Body of pancreas (tissue), 4 donors: ENCODE results near the gene UTP15. TPM values are rescaled to one million over a fixed set of nuclear protein-coding genes. Genes with fewer than 3 reads are reported as not detected.
A peak's percentile ranks its signal among the peaks of the same experiment; 100 is the strongest.

Experiments used
- ATAC-seq: fragments of 150-250 bp; one replicate; pipeline ENCODE4 v1.9.1; 2016
- DNase-seq, 4 donors: peaks; one replicate each; pipeline ENCODE4 v3.0.0-alpha.2; 2019
- H3K27ac ChIP-seq, 4 donors: fragments of 200-600 bp; sonication (generic); 1 replicate in 3 of 4; 2 replicates in 1 of 4; pipeline versions ENCODE4 v1.5.1 to v1.6.1; 2016 to 2019; ENCODE audit warnings: mild to moderate bottlenecking in 1 of 4, mixed read lengths in 1 of 4, moderate library complexity in 1 of 4
- H3K27me3 ChIP-seq, 2 donors: fragments of 200-600 bp; sonication (generic); one replicate each; pipeline ENCODE4 v1.6.0; 2016; ENCODE audit warnings: mild to moderate bottlenecking in 1 of 2
- H3K36me3 ChIP-seq, 2 donors: fragments of 200-600 bp; sonication (generic); replicated peaks in 1 of 2; 2 replicates each; pipeline ENCODE4 v1.5.1; 2016; ENCODE audit warnings: low read depth in 2 of 2; ENCODE audit not compliant: insufficient read depth in 1 of 2
- H3K4me1 ChIP-seq: fragments of 200-600 bp; sonication (generic); one replicate; pipeline ENCODE4 v1.6.0; 2016
- H3K4me3 ChIP-seq, 2 donors: fragments of 200-600 bp; sonication (generic); 1 replicate in 1 of 2; 2 replicates in 1 of 2; pipeline ENCODE4 v1.5.1; 2016 to 2019
- H3K9me3 ChIP-seq, 3 donors: fragments of 200-600 bp; sonication (generic); 1 replicate in 2 of 3; 2 replicates in 1 of 3; pipeline ENCODE4 v1.5.1; 2016
- POLR2A ChIP-seq, 3 donors: fragments of 450-650 bp; IDR thresholded peaks; one replicate each; pipeline ENCODE4 v1.6.1; 2016; ENCODE audit warnings: antibody characterized with exemption in 3 of 3, mild to moderate bottlenecking in 2 of 3
- WGBS, 2 donors: methylation state at CpG; one replicate each; pipeline ENCODE4 v1.1.5; 2017; 5-methylcytosine and 5-hydroxymethylcytosine counted together
- intact Hi-C: fragments of 100-400 bp; cut with DNase I; formaldehyde crosslinking; loops from one replicate; pipeline ENCODE4 v1.15.1; 2023
- total RNA-seq, 2 donors: library from RNA; depleted of rRNA; stranded (reverse); fragments of >200 nt; gene quantifications; one replicate each; pipeline ENCODE4 v1.1.0, GENCODE V29; 2016
- TF ChIP-seq, protein P1 (sequence below), 7 experiments: fragments of 450-650 bp in 4 of 7; fragments of 200-600 bp in 3 of 7; sonication (generic) in 3 of 7; IDR thresholded peaks; one replicate each; pipeline ENCODE4 v1.5.1; 2016 to 2019; ENCODE audit warnings: antibody characterized with exemption in 7 of 7

The UTP15 gene
- total RNA-seq, 2 donors from 2014 or later, result 4.2 to 27.4 TPM

DNA sequence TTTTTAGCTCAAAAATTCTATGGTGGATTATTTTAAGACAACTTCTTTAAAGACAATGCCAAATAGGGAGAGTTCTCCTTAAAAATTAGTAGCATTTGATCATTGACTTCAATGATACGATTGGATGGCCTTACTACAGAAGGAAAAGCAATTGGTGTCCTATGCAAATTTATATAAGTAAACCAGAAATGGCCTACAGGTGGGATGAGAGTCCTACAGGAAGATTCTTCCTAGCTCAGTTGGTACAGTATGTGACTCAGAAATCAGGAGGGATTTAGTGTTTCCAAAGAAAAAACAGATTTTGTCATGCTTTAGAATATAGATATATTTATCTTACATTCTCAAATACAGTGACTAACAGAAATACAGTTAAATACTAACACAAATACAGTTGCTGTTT is 6.6 kb upstream of the UTP15 start:
- H3K36me3 ChIP-seq, result peaks cover 3 to 26% of the 10 kb centered on the region in 2 donors
- no peak for TF ChIP-seq POLR2A (IDR thresholded peaks at IDR 0.05)
- TF ChIP-seq, protein P1, sequence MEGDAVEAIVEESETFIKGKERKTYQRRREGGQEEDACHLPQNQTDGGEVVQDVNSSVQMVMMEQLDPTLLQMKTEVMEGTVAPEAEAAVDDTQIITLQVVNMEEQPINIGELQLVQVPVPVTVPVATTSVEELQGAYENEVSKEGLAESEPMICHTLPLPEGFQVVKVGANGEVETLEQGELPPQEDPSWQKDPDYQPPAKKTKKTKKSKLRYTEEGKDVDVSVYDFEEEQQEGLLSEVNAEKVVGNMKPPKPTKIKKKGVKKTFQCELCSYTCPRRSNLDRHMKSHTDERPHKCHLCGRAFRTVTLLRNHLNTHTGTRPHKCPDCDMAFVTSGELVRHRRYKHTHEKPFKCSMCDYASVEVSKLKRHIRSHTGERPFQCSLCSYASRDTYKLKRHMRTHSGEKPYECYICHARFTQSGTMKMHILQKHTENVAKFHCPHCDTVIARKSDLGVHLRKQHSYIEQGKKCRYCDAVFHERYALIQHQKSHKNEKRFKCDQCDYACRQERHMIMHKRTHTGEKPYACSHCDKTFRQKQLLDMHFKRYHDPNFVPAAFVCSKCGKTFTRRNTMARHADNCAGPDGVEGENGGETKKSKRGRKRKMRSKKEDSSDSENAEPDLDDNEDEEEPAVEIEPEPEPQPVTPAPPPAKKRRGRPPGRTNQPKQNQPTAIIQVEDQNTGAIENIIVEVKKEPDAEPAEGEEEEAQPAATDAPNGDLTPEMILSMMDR (IDR thresholded peaks at IDR 0.05), result no peak
- WGBS, 2 donors, result 73 to 81% methylated on average over 1 of the region's 1 CpG
- DNase-seq, result no peak
- no peak overlapping the region for H3K4me3 ChIP-seq
- no peaks in the 10 kb centered on the region for H3K27me3 ChIP-seq
- no peaks in the 10 kb centered on the region for H3K9me3 ChIP-seq
- intact Hi-C loops, result no loop called here
- peaks cover 9% of the 10 kb centered on the region for H3K4me1 ChIP-seq
- no peak for ATAC-seq
- no peak overlapping the region for H3K27ac ChIP-seq

DNA sequence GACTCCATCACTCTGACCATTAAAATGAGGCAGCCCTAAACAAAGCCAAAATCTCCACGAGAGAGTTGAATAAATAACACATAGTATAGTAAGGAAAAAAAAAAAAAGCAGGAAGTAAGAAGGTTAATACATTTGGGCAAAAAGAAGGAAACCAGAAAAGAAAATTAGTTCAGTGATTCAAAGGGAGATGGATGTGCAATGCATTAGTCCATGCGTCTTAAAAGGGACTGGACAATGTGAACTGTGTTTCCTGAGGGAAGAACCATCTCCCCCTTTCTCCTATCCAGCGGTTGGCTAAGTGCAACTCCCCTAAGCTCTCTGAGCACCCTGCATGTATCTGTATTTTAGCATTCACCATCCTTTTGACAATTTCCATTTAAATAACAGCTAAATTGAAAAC is 1.5 kb upstream of the UTP15 start:
- ATAC-seq (no peak), DNase-seq (no peak)
- peak overlapping the region in 1 of 2 donors; percentile 88 for H3K4me3 ChIP-seq
- no peak overlapping the region for H3K27ac ChIP-seq
- intact Hi-C loops, result no loop called here
- H3K4me1 ChIP-seq, result peaks cover 26% of the 10 kb centered on the region
- no peak for TF ChIP-seq POLR2A (IDR thresholded peaks at IDR 0.05)
- TF ChIP-seq, protein P1 (IDR thresholded peaks at IDR 0.05), result no peak
- H3K27me3 ChIP-seq, result no peaks in the 10 kb centered on the region
- 23 to 27% methylated on average over 3 of the region's 3 CpGs for WGBS, 2 donors
- H3K36me3 ChIP-seq, result peaks cover 0 to 11% of the 10 kb centered on the region in 2 donors
- H3K9me3 ChIP-seq, result no peaks in the 10 kb centered on the region

DNA sequence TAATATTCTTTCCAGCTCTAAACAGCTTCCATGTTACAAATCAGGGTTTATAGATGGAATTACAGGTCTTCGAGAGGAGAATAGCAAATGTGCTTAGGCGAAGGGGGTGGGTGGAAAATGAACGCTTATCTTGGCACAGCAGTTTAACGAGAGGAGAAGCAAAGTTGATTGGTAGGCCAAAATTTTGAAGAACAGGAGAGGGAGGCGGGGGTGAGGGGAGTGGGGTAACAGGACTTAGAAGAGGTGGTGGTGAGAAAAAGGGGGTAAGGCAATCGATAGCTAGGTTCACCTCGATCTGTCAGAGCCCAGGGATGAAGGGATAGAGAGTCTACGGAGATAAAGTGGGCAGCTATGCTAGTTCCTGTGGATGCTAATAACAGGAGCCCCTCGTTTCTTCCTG is 868 bp upstream of the UTP15 start:
- 0 to 2% methylated on average over 9 of the region's 9 CpGs for WGBS, 2 donors
- TF ChIP-seq POLR2A (IDR thresholded peaks at IDR 0.05), result no peak
- TF ChIP-seq, protein P1 (IDR thresholded peaks at IDR 0.05), result no peak
- Histone ChIP-seq H3K4me1 (peaks cover 26% of the 10 kb centered on the region), H3K36me3 (peaks cover 0 to 11% of the 10 kb centered on the region in 2 donors), H3K9me3 (no peaks in the 10 kb centered on the region), H3K27me3 (no peaks in the 10 kb centered on the region), H3K27ac (peak overlapping the region; percentile 77 to 94 (median 88)), H3K4me3 (peak overlapping the region; percentile 74 to 88)
- no peak for ATAC-seq
- intact Hi-C loops, result no loop called here
- DNase-seq, result no peak

DNA sequence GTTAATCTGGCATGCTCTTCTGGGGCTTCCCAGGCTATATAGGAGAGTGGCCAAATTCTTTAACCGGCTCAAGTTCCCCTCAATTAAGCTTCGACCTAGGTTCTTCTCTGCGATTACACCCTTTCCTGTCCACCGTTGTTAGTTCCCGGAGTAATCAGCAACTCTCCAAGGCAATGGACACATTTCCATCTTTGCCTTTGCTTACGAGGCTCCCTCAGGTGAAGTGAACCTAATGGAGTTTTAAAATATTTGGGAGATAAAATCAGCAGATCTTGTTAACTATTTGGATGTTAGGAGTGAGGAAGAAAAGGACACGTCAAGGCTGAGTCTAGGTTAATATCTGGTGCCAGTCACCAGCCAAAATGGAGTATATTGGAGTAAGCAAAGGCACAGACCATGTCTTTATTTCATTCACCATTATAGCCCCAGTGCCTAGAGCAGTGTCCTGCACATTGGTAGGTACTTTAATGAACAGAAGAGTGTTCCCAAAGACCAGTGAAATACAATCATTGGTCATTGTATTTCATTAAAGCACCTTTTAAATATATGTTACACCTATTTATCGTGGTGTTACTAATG is 515 bp downstream of the UTP15 start:
- H3K27ac ChIP-seq, result peak overlapping the region; percentile 77 to 94 (median 88)
- DNase-seq (no peak), ATAC-seq (no peak)
- 4 to 5% methylated on average over 8 of the region's 8 CpGs for WGBS, 2 donors
- H3K36me3 ChIP-seq, result peaks cover 0 to 3% of the 10 kb centered on the region in 2 donors
- peaks cover 26% of the 10 kb centered on the region for H3K4me1 ChIP-seq
- H3K4me3 ChIP-seq, result peak overlapping the region; percentile 74 to 88
- no peaks in the 10 kb centered on the region for H3K27me3 ChIP-seq
- TF ChIP-seq POLR2A (IDR thresholded peaks at IDR 0.05), result no peak
- TF ChIP-seq, protein P1 (IDR thresholded peaks at IDR 0.05), result no peak
- H3K9me3 ChIP-seq, result no peaks in the 10 kb centered on the region
- intact Hi-C loops, result no loop called here
